ENCODE measurements around the gene RNF149. TPM values are rescaled to one million over a fixed set of nuclear protein-coding genes. Genes with fewer than 3 reads are reported as not detected.

RNF149 gene
- total and polyA plus RNA-seq, 3 experiments from 2014 or later, result 43.4 to 87.6 (median 43.4) TPM

GRCh38 chr2:101277111-101277510 is 31.4 kb downstream of the RNF149 start:
- Mint-ChIP-seq H3K27me3 (no peaks in the 10 kb centered on the region), H3K36me3 (peaks cover 10 to 84% (median 25%) of the 10 kb centered on the region in 3 donors), H3K4me1 (peaks cover 32 to 56% (median 51%) of the 10 kb centered on the region in 3 donors), H3K27ac (peak overlapping the region in 1 of 8 donors; percentile 46), H3K4me3 (no peak overlapping the region), H3K9me3 (no peaks in the 10 kb centered on the region)
- no peak overlapping the region for H3K4me3 ChIP-seq (ENCODE audit: low read length)
- no peaks in the 10 kb centered on the region for H3K9me3 ChIP-seq (ENCODE audit: low read length)
- H3K27ac ChIP-seq (ENCODE audit: low read depth, low read length), result no peak overlapping the region
- H3K36me3 ChIP-seq (ENCODE audit: insufficient read depth, low read length), result peaks cover 40% of the 10 kb centered on the region
- H3K4me1 ChIP-seq (ENCODE audit: insufficient read depth, low read length), result peaks cover 11% of the 10 kb centered on the region
- H3K27me3 ChIP-seq (ENCODE audit: insufficient read depth, low read length, poor library complexity, severe bottlenecking), result no peaks in the 10 kb centered on the region
- ChIA-PET CTCF (interaction anchor here (1.2 kb wide), 1 partner anchor 73 kb away, joined by 4 read pairs; no protein-coding TSS in a partner anchor), POLR2A (no interaction called here)
- no peak for DNase-seq

GRCh38 chr2:101274142-101274541 is 34.4 kb downstream of the RNF149 start:
- Mint-ChIP-seq H3K27ac (peak overlapping the region in 6 of 8 donors; percentile 12 to 71 (median 41)), H3K4me3 (peak overlapping the region in 1 of 7 donors; percentile 32), H3K9me3 (no peaks in the 10 kb centered on the region), H3K27me3 (no peaks in the 10 kb centered on the region), H3K36me3 (peaks cover 6 to 85% (median 13%) of the 10 kb centered on the region in 3 donors), H3K4me1 (peaks cover 29 to 51% (median 49%) of the 10 kb centered on the region in 3 donors)
- CTCF ChIA-PET, result interaction anchor here (1.0 kb wide), 1 partner anchor 114 kb away, joined by 3 read pairs; the partner anchor contains the start of gene CREG2
- no peak for DNase-seq
- Histone ChIP-seq H3K36me3 (ENCODE audit: insufficient read depth, low read length) (peaks cover 39% of the 10 kb centered on the region), H3K27ac (ENCODE audit: low read depth, low read length) (no peak overlapping the region), H3K4me3 (ENCODE audit: low read length) (no peak overlapping the region), H3K27me3 (ENCODE audit: insufficient read depth, low read length, poor library complexity, severe bottlenecking) (no peaks in the 10 kb centered on the region), H3K9me3 (ENCODE audit: low read length) (no peaks in the 10 kb centered on the region), H3K4me1 (ENCODE audit: insufficient read depth, low read length) (peaks cover 12% of the 10 kb centered on the region)
- POLR2A ChIA-PET, result no interaction called here

- no peak for DNase-seq
- no peaks in the 10 kb centered on the region for H3K9me3 Mint-ChIP-seq
- peaks cover 23 to 51% (median 50%) of the 10 kb centered on the region in 3 donors for H3K4me1 Mint-ChIP-seq
- H3K9me3 ChIP-seq (ENCODE audit: low read length), result no peaks in the 10 kb centered on the region
- no peak overlapping the region for H3K4me3 ChIP-seq (ENCODE audit: low read length)
- H3K27me3 ChIP-seq (ENCODE audit: insufficient read depth, low read length, poor library complexity, severe bottlenecking), result no peaks in the 10 kb centered on the region
- no peak overlapping the region for H3K27ac ChIP-seq (ENCODE audit: low read depth, low read length)
- ChIA-PET POLR2A (no interaction called here), CTCF (interaction anchor here (0.9 kb wide), 1 partner anchor 8 kb away, joined by 3 read pairs; no protein-coding TSS in a partner anchor)
- peak overlapping the region in 7 of 8 donors; percentile 23 to 90 (median 59) for H3K27ac Mint-ChIP-seq
- peaks cover 6 to 86% (median 13%) of the 10 kb centered on the region in 3 donors for H3K36me3 Mint-ChIP-seq
- peaks cover 12% of the 10 kb centered on the region for H3K4me1 ChIP-seq (ENCODE audit: insufficient read depth, low read length)
- peaks cover 42% of the 10 kb centered on the region for H3K36me3 ChIP-seq (ENCODE audit: insufficient read depth, low read length)
- no peaks in the 10 kb centered on the region for H3K27me3 Mint-ChIP-seq
- peak overlapping the region in 2 of 7 donors; percentile 21 to 59 for H3K4me3 Mint-ChIP-seq
These were observed 35.4 kb downstream of the RNF149 start for GRCh38 chr2:101273056-101273455.

GRCh38 chr2:101272045-101272784 is 36.3 kb downstream of the RNF149 start:
- Mint-ChIP-seq H3K36me3 (peaks cover 6 to 85% (median 14%) of the 10 kb centered on the region in 3 donors), H3K9me3 (no peaks in the 10 kb centered on the region), H3K4me3 (no peak overlapping the region), H3K27ac (peak overlapping the region; percentile 43 to 90 (median 72)), H3K4me1 (peaks cover 28 to 55% (median 53%) of the 10 kb centered on the region in 3 donors), H3K27me3 (no peaks in the 10 kb centered on the region)
- no peaks in the 10 kb centered on the region for H3K9me3 ChIP-seq (ENCODE audit: low read length)
- CTCF ChIA-PET, result interaction anchor here (0.9 kb wide), 1 partner anchor 9 kb away, joined by 3 read pairs; no protein-coding TSS in a partner anchor
- no peak overlapping the region for H3K4me3 ChIP-seq (ENCODE audit: low read length)
- H3K4me1 ChIP-seq (ENCODE audit: insufficient read depth, low read length), result peaks cover 12% of the 10 kb centered on the region
- H3K27ac ChIP-seq (ENCODE audit: low read depth, low read length), result no peak overlapping the region
- DNase-seq, result no peak
- H3K36me3 ChIP-seq (ENCODE audit: insufficient read depth, low read length), result peaks cover 50% of the 10 kb centered on the region
- POLR2A ChIA-PET, result no interaction called here
- H3K27me3 ChIP-seq (ENCODE audit: insufficient read depth, low read length, poor library complexity, severe bottlenecking), result no peaks in the 10 kb centered on the region

- peaks cover 6 to 84% (median 13%) of the 10 kb centered on the region in 3 donors for H3K36me3 Mint-ChIP-seq
- H3K9me3 Mint-ChIP-seq, result no peaks in the 10 kb centered on the region
- Histone ChIP-seq H3K36me3 (ENCODE audit: insufficient read depth, low read length) (peaks cover 49% of the 10 kb centered on the region), H3K9me3 (ENCODE audit: low read length) (no peaks in the 10 kb centered on the region), H3K27ac (ENCODE audit: low read depth, low read length) (no peak overlapping the region), H3K27me3 (ENCODE audit: insufficient read depth, low read length, poor library complexity, severe bottlenecking) (no peaks in the 10 kb centered on the region), H3K4me1 (ENCODE audit: insufficient read depth, low read length) (peaks cover 12% of the 10 kb centered on the region), H3K4me3 (ENCODE audit: low read length) (no peak overlapping the region)
- DNase-seq, result no peak
- H3K27me3 Mint-ChIP-seq, result no peaks in the 10 kb centered on the region
- CTCF ChIA-PET, result interaction anchor here (1.1 kb wide), 1 partner anchor 553 kb away, joined by 3 read pairs; no protein-coding TSS in a partner anchor
- H3K4me3 Mint-ChIP-seq, result no peak overlapping the region
- POLR2A ChIA-PET, result no interaction called here
- peak overlapping the region in 6 of 8 donors; percentile 17 to 81 (median 55) for H3K27ac Mint-ChIP-seq
- peaks cover 30 to 60% (median 53%) of the 10 kb centered on the region in 3 donors for H3K4me1 Mint-ChIP-seq
These were observed 37.7 kb downstream of the RNF149 start for GRCh38 chr2:101270700-101271259.

GRCh38 chr2:101267671-101268656 is 40.5 kb downstream of the RNF149 start:
- CTCF ChIA-PET, result interaction anchor here (1.0 kb wide), 1 partner anchor 13 kb away, joined by 3 read pairs; no protein-coding TSS in a partner anchor

GRCh38 chr2:101265893-101266499 is 42.5 kb downstream of the RNF149 start:
- Histone ChIP-seq H3K27ac (ENCODE audit: low read depth, low read length) (no peak overlapping the region), H3K36me3 (ENCODE audit: insufficient read depth, low read length) (peaks cover 64% of the 10 kb centered on the region), H3K4me1 (ENCODE audit: insufficient read depth, low read length) (peaks cover 5% of the 10 kb centered on the region), H3K27me3 (ENCODE audit: insufficient read depth, low read length, poor library complexity, severe bottlenecking) (no peaks in the 10 kb centered on the region), H3K4me3 (ENCODE audit: low read length) (no peak overlapping the region), H3K9me3 (ENCODE audit: low read length) (no peaks in the 10 kb centered on the region)
- peak overlapping the region in 5 of 8 donors; percentile 1 to 80 (median 11) for H3K27ac Mint-ChIP-seq
- H3K36me3 Mint-ChIP-seq, result peaks cover 6 to 84% (median 15%) of the 10 kb centered on the region in 3 donors
- ChIA-PET POLR2A (no interaction called here), CTCF (no interaction called here)
- no peaks in the 10 kb centered on the region for H3K9me3 Mint-ChIP-seq
- H3K4me3 Mint-ChIP-seq, result no peak overlapping the region
- DNase-seq, result no peak
- peaks cover 29 to 57% (median 54%) of the 10 kb centered on the region in 3 donors for H3K4me1 Mint-ChIP-seq
- no peaks in the 10 kb centered on the region for H3K27me3 Mint-ChIP-seq

More at GRCh38 chr2:101267671-101268656, 40.5 kb downstream of the RNF149 start:
- Histone ChIP-seq H3K36me3 (ENCODE audit: insufficient read depth, low read length) (peaks cover 58% of the 10 kb centered on the region), H3K27ac (ENCODE audit: low read depth, low read length) (no peak overlapping the region), H3K4me3 (ENCODE audit: low read length) (no peak overlapping the region), H3K4me1 (ENCODE audit: insufficient read depth, low read length) (peaks cover 16% of the 10 kb centered on the region), H3K9me3 (ENCODE audit: low read length) (no peaks in the 10 kb centered on the region), H3K27me3 (ENCODE audit: insufficient read depth, low read length, poor library complexity, severe bottlenecking) (no peaks in the 10 kb centered on the region)
- POLR2A ChIA-PET, result interaction anchor here (1.6 kb wide), 1 partner anchor 15 kb away, joined by 6 read pairs; the partner anchor contains the start of gene CNOT11
- H3K36me3 Mint-ChIP-seq, result peaks cover 9 to 89% (median 14%) of the 10 kb centered on the region in 3 donors
- peaks cover 33 to 66% (median 59%) of the 10 kb centered on the region in 3 donors for H3K4me1 Mint-ChIP-seq
- no peak overlapping the region for H3K4me3 Mint-ChIP-seq
- peak overlapping the region; percentile 24 to 91 (median 78) for H3K27ac Mint-ChIP-seq
- DNase-seq, result no peak
- no peaks in the 10 kb centered on the region for H3K27me3 Mint-ChIP-seq
- H3K9me3 Mint-ChIP-seq, result no peaks in the 10 kb centered on the region

Measured in CD8-positive, alpha-beta memory T cell (primary cell).